Measurements from ENCODE around the gene MBP. TPM values are rescaled to one million over a fixed set of nuclear protein-coding genes. Genes with fewer than 3 reads are reported as not detected.

Gene MBP
- total and polyA plus RNA-seq, 8 donors = 6.3 to 33.5 (median 20.7) TPM

DNA sequence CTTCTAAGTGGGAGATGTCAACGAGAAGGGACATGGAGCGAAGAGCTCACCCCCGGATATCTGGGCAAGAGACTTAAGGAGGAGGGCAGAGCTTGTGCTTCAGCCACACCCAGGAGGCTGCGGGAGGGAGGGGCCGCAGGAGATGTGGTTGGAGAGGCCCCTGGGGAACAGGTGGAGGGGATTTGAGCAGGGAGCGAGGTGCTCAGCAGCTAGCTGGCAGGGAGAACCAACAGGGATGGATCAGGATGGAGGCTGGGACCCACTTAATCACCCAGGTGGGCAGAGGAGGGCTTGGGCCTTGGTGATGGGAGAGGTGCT lies 78.3 kb downstream of the MBP start:
- FAIRE-seq = no peak
- no peak overlapping the region for H3K4me3 ChIP-seq

GRCh38 chr18:77053616-77054287 lies 78.8 kb downstream of the MBP start:
- intact Hi-C loops (cut with DNase I) = no loop called here
- H3K4me3 ChIP-seq = no peak overlapping the region
- DNase-seq = peak in 2 of 6 donors; percentile 17 to 55
- H3K27me3 ChIP-seq = no peaks in the 10 kb centered on the region
- peak overlapping the region in 3 of 4 donors; percentile 28 to 76 (median 75) for H3K27ac ChIP-seq
- no peaks in the 10 kb centered on the region for H3K9me3 ChIP-seq
- no peak for ATAC-seq
- FAIRE-seq = no peak
- peaks cover 0 to 9% (median 0%) of the 10 kb centered on the region in 3 donors for H3K4me1 ChIP-seq
- no peaks in the 10 kb centered on the region for H3K36me3 ChIP-seq
- 85 to 90% methylated on average over 18 of the region's 18 CpGs for WGBS, 2 donors
- TF ChIP-seq, protein P1, sequence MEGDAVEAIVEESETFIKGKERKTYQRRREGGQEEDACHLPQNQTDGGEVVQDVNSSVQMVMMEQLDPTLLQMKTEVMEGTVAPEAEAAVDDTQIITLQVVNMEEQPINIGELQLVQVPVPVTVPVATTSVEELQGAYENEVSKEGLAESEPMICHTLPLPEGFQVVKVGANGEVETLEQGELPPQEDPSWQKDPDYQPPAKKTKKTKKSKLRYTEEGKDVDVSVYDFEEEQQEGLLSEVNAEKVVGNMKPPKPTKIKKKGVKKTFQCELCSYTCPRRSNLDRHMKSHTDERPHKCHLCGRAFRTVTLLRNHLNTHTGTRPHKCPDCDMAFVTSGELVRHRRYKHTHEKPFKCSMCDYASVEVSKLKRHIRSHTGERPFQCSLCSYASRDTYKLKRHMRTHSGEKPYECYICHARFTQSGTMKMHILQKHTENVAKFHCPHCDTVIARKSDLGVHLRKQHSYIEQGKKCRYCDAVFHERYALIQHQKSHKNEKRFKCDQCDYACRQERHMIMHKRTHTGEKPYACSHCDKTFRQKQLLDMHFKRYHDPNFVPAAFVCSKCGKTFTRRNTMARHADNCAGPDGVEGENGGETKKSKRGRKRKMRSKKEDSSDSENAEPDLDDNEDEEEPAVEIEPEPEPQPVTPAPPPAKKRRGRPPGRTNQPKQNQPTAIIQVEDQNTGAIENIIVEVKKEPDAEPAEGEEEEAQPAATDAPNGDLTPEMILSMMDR (IDR thresholded peaks at IDR 0.05) = no peak

More for the DNA sequence above, 78.3 kb downstream of the MBP start:
- Histone ChIP-seq H3K27ac (peak overlapping the region in 3 of 4 donors; percentile 28 to 76 (median 75)), H3K9me3 (no peaks in the 10 kb centered on the region), H3K27me3 (no peaks in the 10 kb centered on the region), H3K36me3 (no peaks in the 10 kb centered on the region), H3K4me1 (peaks cover 0 to 9% (median 0%) of the 10 kb centered on the region in 3 donors)
- TF ChIP-seq, protein P1 (IDR thresholded peaks at IDR 0.05) = no peak
- no peak for ATAC-seq
- WGBS, 2 donors = 84 to 86% methylated on average over 6 of the region's 6 CpGs
- intact Hi-C loops (cut with DNase I) = no loop called here
- DNase-seq = peak in 1 of 6 donors; percentile 45

- TF ChIP-seq, protein P1 (IDR thresholded peaks at IDR 0.05) = no peak
- 84 to 93% methylated on average over 5 of the region's 5 CpGs for WGBS, 2 donors
- DNase-seq (no peak), ATAC-seq (peak in 1 of 4 donors; percentile 14), FAIRE-seq (no peak)
- Histone ChIP-seq H3K27ac (peak overlapping the region in 2 of 4 donors; percentile 5 to 76), H3K27me3 (no peaks in the 10 kb centered on the region), H3K4me3 (no peak overlapping the region), H3K4me1 (peaks cover 0 to 9% (median 0%) of the 10 kb centered on the region in 3 donors), H3K9me3 (no peaks in the 10 kb centered on the region), H3K36me3 (no peaks in the 10 kb centered on the region)
- intact Hi-C loops (cut with DNase I) = no loop called here
These were observed 79.6 kb downstream of the MBP start for GRCh38 chr18:77052983-77053309.

- peaks cover 0 to 9% (median 0%) of the 10 kb centered on the region in 3 donors for H3K4me1 ChIP-seq
- no peak for ATAC-seq
- 90% methylated on average over 20 of the region's 20 CpGs for WGBS, 2 donors
- no peak overlapping the region for H3K4me3 ChIP-seq
- FAIRE-seq = no peak
- peak overlapping the region in 2 of 4 donors; percentile 5 to 76 for H3K27ac ChIP-seq
- H3K27me3 ChIP-seq = no peaks in the 10 kb centered on the region
- TF ChIP-seq, protein P1 (IDR thresholded peaks at IDR 0.05) = no peak
- no peaks in the 10 kb centered on the region for H3K9me3 ChIP-seq
- intact Hi-C loops (cut with DNase I) = no loop called here
- no peaks in the 10 kb centered on the region for H3K36me3 ChIP-seq
- DNase-seq = peak in 1 of 6 donors; percentile 30
These were observed 80.1 kb downstream of the MBP start for GRCh38 chr18:77052297-77052982.
